ENCODE measurements around the gene IRS1. TPM values are rescaled to one million over a fixed set of nuclear protein-coding genes. Genes with fewer than 3 reads are reported as not detected.

The IRS1 gene
- total and polyA plus RNA-seq, 2 donors from 2014 or later, result 4.5 to 13.4 TPM

GRCh38 chr2:226738821-226739544 is 60.6 kb downstream of the IRS1 start:
- peaks cover 0 to 4% (median 0%) of the 10 kb centered on the region in 3 donors for H3K36me3 ChIP-seq (ENCODE audit: control insufficient read depth in 2 of 3, insufficient read depth in 3 of 3, low read length in 3 of 3)
- TF ChIP-seq CTCF (IDR thresholded peaks at IDR 0.05; ENCODE audit: borderline replicate concordance, extremely low read depth, insufficient read depth), result no peak
- peaks cover 0 to 8% (median 3%) of the 10 kb centered on the region in 3 donors for H3K4me1 ChIP-seq (ENCODE audit: control insufficient read depth in 2 of 3, insufficient read depth in 2 of 3, low read depth in 1 of 3, low read length in 3 of 3)
- intact Hi-C loops (cut with DNase I), result no loop called here
- H3K9ac ChIP-seq (ENCODE audit: low read length in 3 of 3), result no peak overlapping the region
- DNase-seq (no peak), FAIRE-seq (no peak)
- no peaks in the 10 kb centered on the region for H3K27me3 ChIP-seq (ENCODE audit: control insufficient read depth, insufficient read depth, low read length)
- no peak overlapping the region for H3K27ac ChIP-seq (ENCODE audit: low read depth in 2 of 2, low read length in 2 of 2)
- H3K4me3 ChIP-seq (ENCODE audit: low read length in 3 of 3), result no peak overlapping the region
- H3K9me3 ChIP-seq (ENCODE audit: control insufficient read depth in 2 of 3, insufficient read depth in 1 of 3, low read length in 3 of 3), result no peaks in the 10 kb centered on the region

GRCh38 chr2:226738191-226738820 is 61.3 kb downstream of the IRS1 start:
- intact Hi-C loops (cut with DNase I), result no loop called here
- Histone ChIP-seq H3K36me3 (ENCODE audit: control insufficient read depth in 2 of 3, insufficient read depth in 3 of 3, low read length in 3 of 3) (peaks cover 0 to 4% (median 0%) of the 10 kb centered on the region in 3 donors), H3K4me3 (ENCODE audit: low read length in 3 of 3) (no peak overlapping the region), H3K4me1 (ENCODE audit: control insufficient read depth in 2 of 3, insufficient read depth in 2 of 3, low read depth in 1 of 3, low read length in 3 of 3) (peaks cover 0 to 8% (median 3%) of the 10 kb centered on the region in 3 donors), H3K9me3 (ENCODE audit: control insufficient read depth in 2 of 3, insufficient read depth in 1 of 3, low read length in 3 of 3) (no peaks in the 10 kb centered on the region), H3K9ac (ENCODE audit: low read length in 3 of 3) (no peak overlapping the region), H3K27me3 (ENCODE audit: control insufficient read depth, insufficient read depth, low read length) (no peaks in the 10 kb centered on the region), H3K27ac (ENCODE audit: low read depth in 2 of 2, low read length in 2 of 2) (no peak overlapping the region)
- TF ChIP-seq CTCF (IDR thresholded peaks at IDR 0.05; ENCODE audit: borderline replicate concordance, extremely low read depth, insufficient read depth), result no peak
- no peak for DNase-seq
- no peak for FAIRE-seq

- Histone ChIP-seq H3K36me3 (ENCODE audit: control insufficient read depth in 2 of 3, insufficient read depth in 3 of 3, low read length in 3 of 3) (peaks cover 0 to 4% (median 0%) of the 10 kb centered on the region in 3 donors), H3K4me1 (ENCODE audit: control insufficient read depth in 2 of 3, insufficient read depth in 2 of 3, low read depth in 1 of 3, low read length in 3 of 3) (peaks cover 0 to 6% (median 3%) of the 10 kb centered on the region in 3 donors), H3K4me3 (ENCODE audit: low read length in 3 of 3) (no peak overlapping the region), H3K9ac (ENCODE audit: low read length in 3 of 3) (no peak overlapping the region), H3K27ac (ENCODE audit: low read depth in 2 of 2, low read length in 2 of 2) (no peak overlapping the region), H3K9me3 (ENCODE audit: control insufficient read depth in 2 of 3, insufficient read depth in 1 of 3, low read length in 3 of 3) (no peaks in the 10 kb centered on the region), H3K27me3 (ENCODE audit: control insufficient read depth, insufficient read depth, low read length) (no peaks in the 10 kb centered on the region)
- intact Hi-C loops (cut with DNase I), result no loop called here
- TF ChIP-seq CTCF (IDR thresholded peaks at IDR 0.05; ENCODE audit: borderline replicate concordance, extremely low read depth, insufficient read depth), result no peak
- no peak for DNase-seq
- FAIRE-seq, result no peak
These were observed 63.2 kb downstream of the IRS1 start for GRCh38 chr2:226736382-226736781.
